ENCODE results near the gene ITPR1.

Gene ITPR1

DNA sequence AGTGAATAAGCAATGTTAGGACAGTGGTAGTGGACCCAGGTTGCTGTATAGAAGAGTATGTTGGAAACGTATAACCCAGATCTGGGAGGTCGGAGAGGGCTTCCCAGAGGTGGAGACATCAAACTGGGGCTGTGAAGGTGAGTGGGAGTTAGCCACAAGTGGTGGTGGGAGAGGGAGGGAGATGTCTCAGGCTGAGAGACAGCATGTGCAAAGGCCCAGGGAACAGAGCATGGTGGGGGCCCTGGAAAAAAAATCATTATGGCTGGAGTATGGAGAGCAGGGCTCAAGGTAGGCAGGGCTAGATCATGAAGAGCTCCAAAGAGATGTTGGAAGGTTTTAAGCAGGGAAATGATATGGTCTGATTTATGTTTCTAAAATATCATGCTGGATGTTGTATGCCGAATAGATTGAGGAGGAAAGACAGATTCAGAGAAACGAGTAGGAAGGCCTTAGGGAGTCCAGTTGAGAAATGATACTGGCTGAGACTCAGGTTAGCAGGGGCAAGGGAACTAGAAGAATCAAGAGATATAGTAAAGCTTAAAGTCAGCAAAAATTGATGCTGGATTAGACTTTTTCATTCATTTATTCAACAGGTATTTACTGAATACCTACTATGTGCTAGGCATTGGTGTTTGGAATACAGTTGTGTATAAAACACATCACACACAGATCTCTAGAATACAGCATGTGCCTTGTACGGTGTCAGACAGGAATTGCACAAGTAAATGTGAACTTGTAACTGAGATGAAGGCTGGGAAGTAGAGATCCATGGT lies 17.0 kb downstream of the ITPR1 start:
- H3K27ac ChIP-seq, result no peak overlapping the region
- no peak for DNase-seq (ENCODE audit: low spot score)
- TF ChIP-seq CTCF (IDR thresholded peaks at IDR 0.05), result no peak
- no peak overlapping the region for H3K4me3 ChIP-seq

- TF ChIP-seq CTCF (IDR thresholded peaks at IDR 0.05), result no peak
- DNase-seq (ENCODE audit: low spot score), result no peak
Measured at GRCh38 chr3:4511491-4512262, 18.5 kb downstream of the ITPR1 start.

GRCh38 chr3:4512895-4513616 lies 19.9 kb downstream of the ITPR1 start:
- Histone ChIP-seq H3K4me3 (no peak overlapping the region), H3K27ac (peak overlapping the region in 1 of 2 donors; percentile 24)
- DNase-seq (ENCODE audit: low spot score), result no peak
- no peak for TF ChIP-seq CTCF (IDR thresholded peaks at IDR 0.05)

More at GRCh38 chr3:4511491-4512262, 18.5 kb downstream of the ITPR1 start:
- H3K27ac ChIP-seq, result no peak overlapping the region
- no peak overlapping the region for H3K4me3 ChIP-seq

DNA sequence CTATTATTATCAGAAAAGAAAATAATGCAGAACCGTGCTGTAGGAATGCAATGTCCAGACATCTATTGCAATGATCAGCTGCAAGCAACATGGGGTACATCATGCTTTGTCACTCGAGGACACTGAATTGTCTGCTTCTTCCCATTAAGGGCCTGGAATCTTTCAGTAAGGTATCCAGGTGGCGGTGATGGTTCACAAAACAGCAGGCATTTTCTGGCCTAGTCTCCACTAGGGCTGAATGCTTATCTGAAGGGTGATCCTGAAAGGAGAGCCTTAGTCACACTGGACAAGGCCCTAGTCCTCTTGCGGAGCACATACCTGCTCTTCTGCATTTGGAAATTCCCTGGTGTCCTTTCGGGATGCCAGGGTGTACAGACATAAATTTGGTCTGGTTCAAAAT lies 21.2 kb downstream of the ITPR1 start:
- DNase-seq (ENCODE audit: low spot score), result no peak
- peak overlapping the region in 1 of 2 donors; percentile 38 for H3K27ac ChIP-seq
- H3K4me3 ChIP-seq, result no peak overlapping the region
- no peak for TF ChIP-seq CTCF (IDR thresholded peaks at IDR 0.05)

- no peak for DNase-seq (ENCODE audit: low spot score)
- peak overlapping the region in 1 of 2 donors; percentile 38 for H3K27ac ChIP-seq
- no peak for TF ChIP-seq CTCF (IDR thresholded peaks at IDR 0.05)
Measured at GRCh38 chr3:4514916-4515315, 21.8 kb downstream of the ITPR1 start.

DNA sequence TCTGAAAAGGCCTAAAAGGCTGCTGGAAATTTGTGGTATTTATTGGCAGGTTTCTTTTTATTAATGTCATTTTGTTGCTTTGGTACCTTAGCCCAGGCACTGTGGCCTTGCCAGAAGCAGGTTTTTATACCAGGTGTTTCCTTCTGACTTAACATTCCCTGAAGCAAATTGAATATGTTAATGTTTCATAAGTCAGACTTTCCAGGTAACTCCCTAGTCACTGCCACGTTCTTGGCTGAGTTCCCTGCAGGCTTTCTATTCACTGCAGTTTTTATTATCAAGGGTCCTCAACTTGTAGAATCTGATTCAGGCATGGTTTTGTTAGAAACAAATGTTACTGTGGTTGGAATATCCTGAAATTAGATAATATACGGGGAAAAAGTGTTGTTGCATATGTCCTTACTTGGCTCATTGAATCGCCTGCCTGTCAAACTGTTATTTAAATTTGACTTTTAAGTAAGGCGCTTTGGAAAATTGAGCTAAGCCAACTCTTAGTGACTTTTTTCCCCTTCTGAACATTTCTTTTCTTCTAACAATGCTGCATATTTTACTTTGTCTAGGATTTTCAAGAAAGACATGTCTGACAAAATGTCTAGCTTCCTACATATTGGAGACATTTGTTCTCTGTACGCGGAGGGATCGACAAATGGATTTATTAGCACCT lies 22.9 kb downstream of the ITPR1 start:
- Histone ChIP-seq H3K27ac (peak overlapping the region; percentile 10 to 51), H3K4me3 (peak overlapping the region; percentile 6)
- DNase-seq (ENCODE audit: low spot score), result no peak
- TF ChIP-seq CTCF (IDR thresholded peaks at IDR 0.05), result no peak

More at GRCh38 chr3:4514916-4515315, 21.8 kb downstream of the ITPR1 start:
- peak overlapping the region; percentile 6 for H3K4me3 ChIP-seq
